H1 (cell line): ENCODE results near the gene H2BK1. TPM values are rescaled to one million over a fixed set of nuclear protein-coding genes. Genes with fewer than 3 reads are reported as not detected.

ENCODE experiments used
- CTCF ChIA-PET: fragments of 300-600 bp; sonication (Branson Sonifier 250); formaldehyde crosslinking; loops from one replicate; lab custom pipeline; 2021; ENCODE audit not compliant: partially characterized antibody; lab: Charles Lee
- POLR2A ChIA-PET: fragments of 300-600 bp; sonication (Branson Sonifier 250); formaldehyde crosslinking; loops from one replicate; lab custom pipeline; 2021; ENCODE audit warnings: inconsistent platforms; ENCODE audit not compliant: partially characterized antibody; lab: Charles Lee
- DNase-seq, 2 experiments: peaks; one replicate each; pipeline versions ENCODE4 v3.0.0 to v3.0.0-alpha.2; 2010 to 2022; ENCODE audit warnings: low spot score in 2 of 2, low read depth in 1 of 2, mixed read lengths in 1 of 2
- FAIRE-seq: peaks from 2 replicates; lab custom pipeline; 2011; peaks lifted over from hg19 to GRCh38; lab: Jason Lieb, UNC
- H2AFZ ChIP-seq: 2 replicates; pipeline ENCODE4 v1.8.1; 2012; ENCODE audit warnings: low read length, inconsistent platforms
- H2AK5ac ChIP-seq: 2 replicates; pipeline ENCODE4 v1.6.1; 2013; ENCODE audit warnings: low read depth, low read length
- H2BK120ac ChIP-seq: replicated peaks from 2 replicates; pipeline ENCODE3; 2013; ENCODE audit warnings: low read depth, low read length, inconsistent platforms
- H2BK12ac ChIP-seq: 2 replicates; pipeline ENCODE4 v1.6.1; 2013; ENCODE audit warnings: low read depth, low read length
- H2BK15ac ChIP-seq: 2 replicates; pipeline ENCODE4 v1.6.1; 2013; ENCODE audit warnings: low read length
- H2BK20ac ChIP-seq: 2 replicates; pipeline ENCODE4 v1.6.1; 2013; ENCODE audit warnings: low read length
- H2BK5ac ChIP-seq: 2 replicates; pipeline ENCODE4 v1.6.1; 2013; ENCODE audit warnings: low read depth, low read length
- H3K14ac ChIP-seq: 2 replicates; pipeline ENCODE4 v1.6.1; 2013; ENCODE audit warnings: inconsistent platforms; ENCODE audit not compliant: insufficient read length
- H3K18ac ChIP-seq: 2 replicates; pipeline ENCODE4 v1.6.1; 2013; ENCODE audit warnings: low read length; ENCODE audit errors: extremely low read depth
- H3K23ac ChIP-seq: 2 replicates; pipeline ENCODE4 v1.6.1; 2013; ENCODE audit warnings: inconsistent platforms; ENCODE audit not compliant: insufficient read length
- H3K23me2 ChIP-seq: 2 replicates; pipeline ENCODE4 v1.6.1; 2013; ENCODE audit warnings: low read depth, low read length
- H3K27ac ChIP-seq: 2 replicates; pipeline ENCODE4 v1.6.1; 2011; ENCODE audit warnings: low read depth, low read length, inconsistent platforms
- H3K27me3 ChIP-seq, 4 experiments: replicated peaks in 1 of 4; 1 replicate in 1 of 4; 2 replicates in 3 of 4; pipeline versions ENCODE4 v1.6.1 to v1.8.1; 2011 to 2013; ENCODE audit warnings: low read length in 3 of 4, mild to moderate bottlenecking in 3 of 4, inconsistent platforms in 2 of 4, mixed read lengths in 2 of 4, moderate library complexity in 1 of 4; ENCODE audit not compliant: control insufficient read depth in 3 of 4, insufficient read depth in 3 of 4; ENCODE audit errors: extremely low read depth in 1 of 4
- H3K36me3 ChIP-seq, 4 experiments: 2 replicates each; pipeline versions ENCODE4 v1.6.1 to v1.8.1; 2011 to 2013; ENCODE audit warnings: mild to moderate bottlenecking in 4 of 4, low read length in 3 of 4, moderate library complexity in 2 of 4, control low read depth in 1 of 4, inconsistent platforms in 1 of 4; ENCODE audit not compliant: insufficient read depth in 4 of 4, control insufficient read depth in 2 of 4
- H3K4ac ChIP-seq: replicated peaks from 2 replicates; pipeline ENCODE3; 2013; ENCODE audit warnings: low read length, low read depth, mixed read lengths, inconsistent platforms; ENCODE audit not compliant: insufficient read length
- H3K4me1 ChIP-seq, 4 experiments: replicated peaks in 1 of 4; 1 replicate in 1 of 4; 2 replicates in 3 of 4; pipeline versions ENCODE4 v1.6.1 to v1.8.1; 2011 to 2013; ENCODE audit warnings: low read length in 3 of 4, inconsistent platforms in 2 of 4, mixed read lengths in 1 of 4; ENCODE audit not compliant: insufficient read depth in 4 of 4, control insufficient read depth in 3 of 4
- H3K4me2 ChIP-seq, 2 experiments: 2 replicates each; pipeline versions ENCODE4 v1.6.1 to v1.8.1; 2011 to 2013; ENCODE audit warnings: low read depth in 2 of 2, low read length in 2 of 2, control low read depth in 1 of 2, inconsistent platforms in 1 of 2, mild to moderate bottlenecking in 1 of 2; ENCODE audit not compliant: insufficient read depth in 1 of 2
- H3K4me3 ChIP-seq, 4 experiments: fragments of 200-600, 300-600 bp in 1 of 4; sonication (generic), shearing (Covaris generic), sonication (Bioruptor Twin) in 1 of 4; 2 replicates each; pipeline versions ENCODE4 v1.5.1 to v1.8.1; 2011 to 2016; ENCODE audit warnings: low read length in 4 of 4, low read depth in 3 of 4, control low read depth in 2 of 4, inconsistent platforms in 2 of 4, mild to moderate bottlenecking in 2 of 4, mixed read lengths in 1 of 4, moderate library complexity in 1 of 4; ENCODE audit not compliant: insufficient read depth in 2 of 4; ENCODE audit errors: extremely low read depth in 1 of 4
- H3K56ac ChIP-seq: replicated peaks from 2 replicates; pipeline ENCODE3; 2013; ENCODE audit warnings: low read depth, mild to moderate bottlenecking, mixed read lengths, low read length, inconsistent platforms; ENCODE audit not compliant: insufficient read length
- H3K79me1 ChIP-seq: 2 replicates; pipeline ENCODE4 v1.6.1; 2013; ENCODE audit warnings: low read depth, low read length, control low read depth
- H3K79me2 ChIP-seq, 2 experiments: 2 replicates each; pipeline versions ENCODE4 v1.6.1 to v1.8.1; 2012 to 2013; ENCODE audit warnings: low read length in 2 of 2, mild to moderate bottlenecking in 2 of 2, inconsistent platforms in 1 of 2; ENCODE audit not compliant: insufficient read depth in 2 of 2, control insufficient read depth in 1 of 2
- H3K9ac ChIP-seq, 4 experiments: replicated peaks in 1 of 4; 1 replicate in 1 of 4; 2 replicates in 3 of 4; pipeline versions ENCODE4 v1.6.1 to v1.8.1; 2011 to 2013; ENCODE audit warnings: low read depth in 3 of 4, low read length in 3 of 4, control low read depth in 2 of 4, mild to moderate bottlenecking in 2 of 4, moderate library complexity in 2 of 4, inconsistent platforms in 1 of 4; ENCODE audit errors: extremely low read depth in 1 of 4
- H3K9me3 ChIP-seq, 2 experiments: 2 replicates each; pipeline versions ENCODE4 v1.6.1 to v1.8.1; 2012 to 2013; ENCODE audit warnings: mild to moderate bottlenecking in 2 of 2, moderate library complexity in 2 of 2, control low read depth in 1 of 2, inconsistent platforms in 1 of 2, low read depth in 1 of 2, low read length in 1 of 2, mixed read lengths in 1 of 2; ENCODE audit not compliant: insufficient read depth in 2 of 2
- H4K20me1 ChIP-seq, 2 experiments: replicated peaks in 1 of 2; 2 replicates each; pipeline versions ENCODE3 to v1.8.1; 2011 to 2013; ENCODE audit warnings: inconsistent platforms in 2 of 2, low read length in 2 of 2, mild to moderate bottlenecking in 1 of 2; ENCODE audit not compliant: insufficient read depth in 2 of 2, control insufficient read depth in 1 of 2
- H4K5ac ChIP-seq: 2 replicates; pipeline ENCODE4 v1.6.1; 2013; ENCODE audit warnings: low read length, low read depth, mixed read lengths, inconsistent platforms; ENCODE audit not compliant: insufficient read length
- H4K8ac ChIP-seq: 2 replicates; pipeline ENCODE4 v1.8.0; 2013; ENCODE audit warnings: mild to moderate bottlenecking, moderate library complexity, low read length, inconsistent platforms; ENCODE audit not compliant: insufficient read depth; ENCODE audit errors: extremely low read depth
- H4K91ac ChIP-seq: replicated peaks from 2 replicates; pipeline ENCODE3; 2013; ENCODE audit warnings: low read length, mixed read lengths, inconsistent platforms; ENCODE audit not compliant: insufficient read length
- HDAC6 ChIP-seq: IDR thresholded peaks from one replicate; pipeline ENCODE4 v1.7.1; 2012; ENCODE audit warnings: low read depth, mild to moderate bottlenecking, inconsistent platforms, low read length, moderate library complexity
- WGBS, 2 experiments: shearing (Covaris generic) in 1 of 2; methylation state at CpG; one replicate each; pipeline versions ENCODE4 v1.1.6 to v1.1.7; 2013 to 2015; ENCODE audit warnings: low lambda C conversion rate in 2 of 2, mixed read lengths in 2 of 2, inconsistent platforms in 1 of 2, low coverage in 1 of 2, missing lambda C conversion rate in 1 of 2; ENCODE audit not compliant: insufficient replicate concordance in 2 of 2, insufficient coverage in 1 of 2, insufficient read length in 1 of 2; ENCODE audit errors: extremely low coverage in 1 of 2, missing lambda C conversion rate in 1 of 2; 5-methylcytosine and 5-hydroxymethylcytosine counted together
- polyA plus RNA-seq, 7 experiments: library from polyadenylated mRNA; depleted of rRNA in 3 of 7; stranded (reverse) in 5 of 7; unstranded in 2 of 7; fragments of >200 nt in 5 of 7; fragments of 200-250 nt in 2 of 7; gene quantifications; 1 replicate in 5 of 7; 2 replicates in 1 of 7; 4 replicates in 1 of 7; pipeline versions ENCODE4 v1.2.1 to v1.2.3, GENCODE V29; 2011 to 2013; ENCODE audit warnings: missing spikeins in 2 of 7, mixed read lengths in 2 of 7
- total RNA-seq: library from RNA; stranded (reverse); fragmentation: NEBNext Ultra II Directional; extraction: Animal tissue kit (Norgen Biotek cat#: 25700); gene quantifications from 2 replicates; pipeline ENCODE4 v1.2.1, GENCODE V29; 2021
- TF ChIP-seq, protein P1 (sequence below), 3 experiments: IDR thresholded peaks; 1 replicate in 2 of 3; 2 replicates in 1 of 3; pipeline versions ENCODE4 v1.5.1 to v1.6.1; 2011; ENCODE audit warnings: low read length in 3 of 3, mild to moderate bottlenecking in 3 of 3, inconsistent platforms in 2 of 3, low read depth in 1 of 3, moderate library complexity in 1 of 3; ENCODE audit not compliant: insufficient read depth in 1 of 3; ENCODE audit errors: control extremely low read depth in 1 of 3

Gene H2BK1
- total and polyA plus RNA-seq, 2 of the 8 experiments (the other 6 are each of a cell fraction or from before 2014, with no cell fraction given): not detected

GRCh38 chr7:151178236-151178635 lies 32.1 kb downstream of the H2BK1 start:
- no peak overlapping the region for H4K5ac ChIP-seq
- no peak overlapping the region for H2BK15ac ChIP-seq
- DNase-seq (no peak), FAIRE-seq (no peak)
- peaks cover 1 to 14% of the 10 kb centered on the region in 2 experiments; a peak in 2 of 4 replicates for H3K9me3 ChIP-seq
- ChIA-PET POLR2A (interaction anchor here (0.6 kb wide), 1 partner anchor 39 kb away, joined by 3 read pairs; no protein-coding TSS in a partner anchor), CTCF (interaction anchor here (0.6 to 7.4 kb wide), 14 partner anchors 9 to 172 kb away, joined by 3 to 52 read pairs (median 4); no protein-coding TSS in a partner anchor)
- TF ChIP-seq, protein P1, sequence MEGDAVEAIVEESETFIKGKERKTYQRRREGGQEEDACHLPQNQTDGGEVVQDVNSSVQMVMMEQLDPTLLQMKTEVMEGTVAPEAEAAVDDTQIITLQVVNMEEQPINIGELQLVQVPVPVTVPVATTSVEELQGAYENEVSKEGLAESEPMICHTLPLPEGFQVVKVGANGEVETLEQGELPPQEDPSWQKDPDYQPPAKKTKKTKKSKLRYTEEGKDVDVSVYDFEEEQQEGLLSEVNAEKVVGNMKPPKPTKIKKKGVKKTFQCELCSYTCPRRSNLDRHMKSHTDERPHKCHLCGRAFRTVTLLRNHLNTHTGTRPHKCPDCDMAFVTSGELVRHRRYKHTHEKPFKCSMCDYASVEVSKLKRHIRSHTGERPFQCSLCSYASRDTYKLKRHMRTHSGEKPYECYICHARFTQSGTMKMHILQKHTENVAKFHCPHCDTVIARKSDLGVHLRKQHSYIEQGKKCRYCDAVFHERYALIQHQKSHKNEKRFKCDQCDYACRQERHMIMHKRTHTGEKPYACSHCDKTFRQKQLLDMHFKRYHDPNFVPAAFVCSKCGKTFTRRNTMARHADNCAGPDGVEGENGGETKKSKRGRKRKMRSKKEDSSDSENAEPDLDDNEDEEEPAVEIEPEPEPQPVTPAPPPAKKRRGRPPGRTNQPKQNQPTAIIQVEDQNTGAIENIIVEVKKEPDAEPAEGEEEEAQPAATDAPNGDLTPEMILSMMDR (IDR thresholded peaks at IDR 0.05; ENCODE audit: control extremely low read depth in 1 of 3, insufficient read depth in 1 of 3, low read depth in 1 of 3, low read length in 3 of 3): no peak
- TF ChIP-seq HDAC6: no peak
- WGBS, 2 experiments: 89% methylated on average over 9 of the region's 9 CpGs; no CpG with 5 or more reads in 1 of the 2 experiments
- no peaks in the 10 kb centered on the region for H3K79me2 ChIP-seq
- H4K20me1 ChIP-seq: peaks cover 0 to 1% of the 10 kb centered on the region in 2 experiments
- H3K4me1 ChIP-seq: no peaks in the 10 kb centered on the region; a peak in 1 of 7 replicates
- no peak overlapping the region for H3K27ac ChIP-seq
- no peak overlapping the region for H3K4ac ChIP-seq
- H4K91ac ChIP-seq: no peak overlapping the region
- no peaks in the 10 kb centered on the region for H3K79me1 ChIP-seq
- no peak overlapping the region for H3K9ac ChIP-seq
- no peak overlapping the region for H2AK5ac ChIP-seq
- H2BK12ac ChIP-seq: no peak overlapping the region
- peaks cover 10 to 26% (median 24%) of the 10 kb centered on the region in 4 experiments for H3K27me3 ChIP-seq
- H3K23me2 ChIP-seq: no peaks in the 10 kb centered on the region
- no peak overlapping the region for H2AFZ ChIP-seq
- H2BK20ac ChIP-seq: no peak overlapping the region
- no peak overlapping the region for H3K18ac ChIP-seq
- no peak overlapping the region for H3K4me3 ChIP-seq
- no peak overlapping the region for H3K56ac ChIP-seq
- H3K14ac ChIP-seq: no peak overlapping the region
- no peak overlapping the region for H3K4me2 ChIP-seq
- H2BK5ac ChIP-seq: no peak overlapping the region
- no peak overlapping the region for H3K23ac ChIP-seq
- H2BK120ac ChIP-seq: no peak overlapping the region
- peaks cover 0 to 6% (median 0%) of the 10 kb centered on the region in 4 experiments; a peak in 1 of 8 replicates for H3K36me3 ChIP-seq
- no peak overlapping the region for H4K8ac ChIP-seq
